Measurements from ENCODE around the gene NXPH1. TPM values are rescaled to one million over a fixed set of nuclear protein-coding genes. Genes with fewer than 3 reads are reported as not detected.

Gene NXPH1
- polyA plus RNA-seq, 1 of the 3 experiments (the other 2 are of a cell fraction): not detected

DNA sequence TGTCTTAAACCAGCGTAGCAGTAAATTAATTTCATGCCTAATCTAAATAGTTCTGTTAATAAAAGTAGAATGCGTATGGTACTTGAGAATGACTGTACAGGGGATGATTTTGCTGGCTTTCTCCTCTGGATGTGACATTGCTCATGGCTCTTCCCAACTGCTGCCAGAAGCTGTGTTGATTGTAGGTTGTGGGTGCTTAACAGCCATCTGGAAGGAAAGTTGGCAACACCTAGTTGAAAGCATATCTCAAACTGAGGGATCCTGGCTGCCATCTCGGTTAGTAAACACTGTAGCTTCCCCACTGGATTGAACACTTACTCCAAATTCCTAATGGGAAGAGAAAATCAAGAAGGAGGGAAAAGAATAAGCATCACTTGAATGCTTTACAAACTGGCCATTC is 130.9 kb downstream of the NXPH1 start:
- H3K79me2 ChIP-seq (ENCODE audit: insufficient read depth): no peaks in the 10 kb centered on the region
- H3K27ac ChIP-seq (ENCODE audit: low read depth in 2 of 2, low read length in 1 of 2): no peak overlapping the region
- ChIA-PET POLR2A (no interaction called here), CTCF (interaction anchor here (1.6 kb wide), 1 partner anchor 41 kb away, joined by 3 read pairs; no protein-coding TSS in a partner anchor)
- TF ChIP-seq CTCF (IDR thresholded peaks at IDR 0.05) (no peak), TEAD4 (IDR thresholded peaks at IDR 0.05; ENCODE audit: borderline replicate concordance, insufficient read depth) (no peak), GATA2 (CRISPR knock-in tag; IDR thresholded peaks at IDR 0.05) (no peak), CHD2 (IDR thresholded peaks at IDR 0.05; ENCODE audit: low read length, partially characterized antibody) (no peak), EP300 (IDR thresholded peaks at IDR 0.05; ENCODE audit: borderline replicate concordance in 1 of 2, low read depth in 1 of 2, low read length in 1 of 2) (no peak), RAD21 (IDR thresholded peaks at IDR 0.05; ENCODE audit: low read length) (no peak), RCOR1 (IDR thresholded peaks at IDR 0.05; ENCODE audit: low read length) (no peak)
- no peaks in the 10 kb centered on the region for H3F3A ChIP-seq (replicated peaks; ENCODE audit: insufficient read depth)
- no peak overlapping the region for H2AFZ ChIP-seq (ENCODE audit: low read depth)
- no peak for DNase-seq
- H3K36me3 ChIP-seq (replicated peaks in 1 of 2; ENCODE audit: control insufficient read depth in 1 of 2, insufficient read depth in 2 of 2, low read length in 1 of 2): no peaks in the 10 kb centered on the region
- H4K20me1 ChIP-seq (ENCODE audit: insufficient read depth): no peaks in the 10 kb centered on the region
- H3K9me2 ChIP-seq: no peaks in the 10 kb centered on the region
- H3K9ac ChIP-seq: no peak overlapping the region
- H3K4me2 ChIP-seq: no peak overlapping the region
- H3K4me1 ChIP-seq (ENCODE audit: control insufficient read depth in 1 of 2, insufficient read depth in 2 of 2, low read depth in 1 of 2, low read length in 1 of 2): no peaks in the 10 kb centered on the region; a peak in 1 of 4 replicates
- H3K27me3 ChIP-seq (ENCODE audit: insufficient read depth): no peaks in the 10 kb centered on the region
- H3K9me3 ChIP-seq: 0 out of 2 replicates have a peak, but pooled peaks cover 4% of the 10 kb centered on the region
- WGBS (ENCODE audit: low lambda C conversion rate): 31% methylated on average over 3 of the region's 3 CpGs
- no peak overlapping the region for H3K4me3 ChIP-seq (ENCODE audit: low read depth in 2 of 2, low read length in 1 of 2)

- 9% methylated on average over 2 of the region's 2 CpGs for WGBS (ENCODE audit: low lambda C conversion rate)
- TF ChIP-seq, protein P1, sequence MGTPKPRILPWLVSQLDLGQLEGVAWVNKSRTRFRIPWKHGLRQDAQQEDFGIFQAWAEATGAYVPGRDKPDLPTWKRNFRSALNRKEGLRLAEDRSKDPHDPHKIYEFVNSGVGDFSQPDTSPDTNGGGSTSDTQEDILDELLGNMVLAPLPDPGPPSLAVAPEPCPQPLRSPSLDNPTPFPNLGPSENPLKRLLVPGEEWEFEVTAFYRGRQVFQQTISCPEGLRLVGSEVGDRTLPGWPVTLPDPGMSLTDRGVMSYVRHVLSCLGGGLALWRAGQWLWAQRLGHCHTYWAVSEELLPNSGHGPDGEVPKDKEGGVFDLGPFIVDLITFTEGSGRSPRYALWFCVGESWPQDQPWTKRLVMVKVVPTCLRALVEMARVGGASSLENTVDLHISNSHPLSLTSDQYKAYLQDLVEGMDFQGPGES (IDR thresholded peaks at IDR 0.05; ENCODE audit: low read depth, low read length): no peak
- TF ChIP-seq, protein P2, sequence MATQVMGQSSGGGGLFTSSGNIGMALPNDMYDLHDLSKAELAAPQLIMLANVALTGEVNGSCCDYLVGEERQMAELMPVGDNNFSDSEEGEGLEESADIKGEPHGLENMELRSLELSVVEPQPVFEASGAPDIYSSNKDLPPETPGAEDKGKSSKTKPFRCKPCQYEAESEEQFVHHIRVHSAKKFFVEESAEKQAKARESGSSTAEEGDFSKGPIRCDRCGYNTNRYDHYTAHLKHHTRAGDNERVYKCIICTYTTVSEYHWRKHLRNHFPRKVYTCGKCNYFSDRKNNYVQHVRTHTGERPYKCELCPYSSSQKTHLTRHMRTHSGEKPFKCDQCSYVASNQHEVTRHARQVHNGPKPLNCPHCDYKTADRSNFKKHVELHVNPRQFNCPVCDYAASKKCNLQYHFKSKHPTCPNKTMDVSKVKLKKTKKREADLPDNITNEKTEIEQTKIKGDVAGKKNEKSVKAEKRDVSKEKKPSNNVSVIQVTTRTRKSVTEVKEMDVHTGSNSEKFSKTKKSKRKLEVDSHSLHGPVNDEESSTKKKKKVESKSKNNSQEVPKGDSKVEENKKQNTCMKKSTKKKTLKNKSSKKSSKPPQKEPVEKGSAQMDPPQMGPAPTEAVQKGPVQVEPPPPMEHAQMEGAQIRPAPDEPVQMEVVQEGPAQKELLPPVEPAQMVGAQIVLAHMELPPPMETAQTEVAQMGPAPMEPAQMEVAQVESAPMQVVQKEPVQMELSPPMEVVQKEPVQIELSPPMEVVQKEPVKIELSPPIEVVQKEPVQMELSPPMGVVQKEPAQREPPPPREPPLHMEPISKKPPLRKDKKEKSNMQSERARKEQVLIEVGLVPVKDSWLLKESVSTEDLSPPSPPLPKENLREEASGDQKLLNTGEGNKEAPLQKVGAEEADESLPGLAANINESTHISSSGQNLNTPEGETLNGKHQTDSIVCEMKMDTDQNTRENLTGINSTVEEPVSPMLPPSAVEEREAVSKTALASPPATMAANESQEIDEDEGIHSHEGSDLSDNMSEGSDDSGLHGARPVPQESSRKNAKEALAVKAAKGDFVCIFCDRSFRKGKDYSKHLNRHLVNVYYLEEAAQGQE (IDR thresholded peaks at IDR 0.05; ENCODE audit: low read depth, low read length): no peak
- no peak overlapping the region for H3K4me3 ChIP-seq (ENCODE audit: low read depth in 2 of 2, low read length in 1 of 2)
Measured at GRCh38 chr7:8566016-8566415, 132.6 kb downstream of the NXPH1 start.

More at GRCh38 chr7:8566016-8566415, 132.6 kb downstream of the NXPH1 start:
- H4K20me1 ChIP-seq (ENCODE audit: insufficient read depth): no peaks in the 10 kb centered on the region
- POLR2A ChIA-PET: no interaction called here
- H3K9ac ChIP-seq: no peak overlapping the region
- H3K27ac ChIP-seq (ENCODE audit: low read depth in 2 of 2, low read length in 1 of 2): no peak overlapping the region
- no peaks in the 10 kb centered on the region; a peak in 1 of 4 replicates for H3K4me1 ChIP-seq (ENCODE audit: control insufficient read depth in 1 of 2, insufficient read depth in 2 of 2, low read depth in 1 of 2, low read length in 1 of 2)
- no peak for DNase-seq
- no peak overlapping the region for H2AFZ ChIP-seq (ENCODE audit: low read depth)
- H3K79me2 ChIP-seq (ENCODE audit: insufficient read depth): no peaks in the 10 kb centered on the region
- H3K9me3 ChIP-seq: 0 out of 2 replicates have a peak, but pooled peaks cover 4% of the 10 kb centered on the region
- no peak overlapping the region for H3K4me2 ChIP-seq
- H3K36me3 ChIP-seq (replicated peaks in 1 of 2; ENCODE audit: control insufficient read depth in 1 of 2, insufficient read depth in 2 of 2, low read length in 1 of 2): no peaks in the 10 kb centered on the region
- no peaks in the 10 kb centered on the region for H3K27me3 ChIP-seq (ENCODE audit: insufficient read depth)
- no peaks in the 10 kb centered on the region for H3F3A ChIP-seq (replicated peaks; ENCODE audit: insufficient read depth)
- CTCF ChIA-PET: interaction anchor here (0.9 to 1.0 kb wide), 2 partner anchors 10 kb away, joined by 3 read pairs; no protein-coding TSS in a partner anchor
- H3K9me2 ChIP-seq: no peaks in the 10 kb centered on the region

All from SK-N-SH (cell line).